ENCODE measurements around the gene CRYBA4. TPM values are rescaled to one million over a fixed set of nuclear protein-coding genes. Genes with fewer than 3 reads are reported as not detected.

The CRYBA4 gene
- total RNA-seq, 1 donor from 2014 or later = not detected

- Mint-ChIP-seq H3K9me3 (no peaks in the 10 kb centered on the region), H3K4me3 (no peak overlapping the region), H3K36me3 (ENCODE audit: low read depth) (no peaks in the 10 kb centered on the region)
Measured at GRCh38 chr22:26619510-26619909, 2.3 kb upstream of the CRYBA4 start.

GRCh38 chr22:26620197-26620596 lies 1.6 kb upstream of the CRYBA4 start:
- H3K4me1 Mint-ChIP-seq = peaks cover 6% of the 10 kb centered on the region
- H3K27ac Mint-ChIP-seq (ENCODE audit: unreplicated experiment) = no peak overlapping the region
- H3K4me3 Mint-ChIP-seq = no peak overlapping the region
- no peaks in the 10 kb centered on the region for H3K36me3 Mint-ChIP-seq (ENCODE audit: low read depth)
- DNase-seq (ENCODE audit: low read depth, low spot score) = no peak
- peaks cover 44% of the 10 kb centered on the region for H3K27me3 Mint-ChIP-seq (ENCODE audit: low read depth)
- no peak for TF ChIP-seq CTCF (conservative IDR thresholded peaks at IDR 0.05)
- H3K9me3 Mint-ChIP-seq = no peaks in the 10 kb centered on the region

More at GRCh38 chr22:26619510-26619909, 2.3 kb upstream of the CRYBA4 start:
- peaks cover 46% of the 10 kb centered on the region for H3K27me3 Mint-ChIP-seq (ENCODE audit: low read depth)
- no peak for TF ChIP-seq CTCF (conservative IDR thresholded peaks at IDR 0.05)
- peaks cover 7% of the 10 kb centered on the region for H3K4me1 Mint-ChIP-seq
- no peak overlapping the region for H3K27ac Mint-ChIP-seq (ENCODE audit: unreplicated experiment)
- DNase-seq (ENCODE audit: low read depth, low spot score) = no peak

GRCh38 chr22:26623984-26624383 lies 2.2 kb downstream of the CRYBA4 start:
- Mint-ChIP-seq H3K4me3 (no peak overlapping the region), H3K27ac (ENCODE audit: unreplicated experiment) (no peak overlapping the region), H3K9me3 (peaks cover 3% of the 10 kb centered on the region), H3K4me1 (no peaks in the 10 kb centered on the region), H3K27me3 (ENCODE audit: low read depth) (peaks cover 32% of the 10 kb centered on the region), H3K36me3 (ENCODE audit: low read depth) (no peaks in the 10 kb centered on the region)
- TF ChIP-seq CTCF (conservative IDR thresholded peaks at IDR 0.05) = no peak
- DNase-seq (ENCODE audit: low read depth, low spot score) = no peak

- H3K4me3 Mint-ChIP-seq = no peak overlapping the region
- no peaks in the 10 kb centered on the region for H3K4me1 Mint-ChIP-seq
- DNase-seq (ENCODE audit: low read depth, low spot score) = no peak
- H3K27ac Mint-ChIP-seq (ENCODE audit: unreplicated experiment) = no peak overlapping the region
- peaks cover 32% of the 10 kb centered on the region for H3K27me3 Mint-ChIP-seq (ENCODE audit: low read depth)
- H3K9me3 Mint-ChIP-seq = peaks cover 3% of the 10 kb centered on the region
- TF ChIP-seq CTCF (conservative IDR thresholded peaks at IDR 0.05) = no peak
- H3K36me3 Mint-ChIP-seq (ENCODE audit: low read depth) = no peaks in the 10 kb centered on the region
Measured at GRCh38 chr22:26624803-26625202, 3.0 kb downstream of the CRYBA4 start.

- H3K9me3 Mint-ChIP-seq = peaks cover 3% of the 10 kb centered on the region
- no peak overlapping the region for H3K4me3 Mint-ChIP-seq
- H3K27me3 Mint-ChIP-seq (ENCODE audit: low read depth) = peaks cover 32% of the 10 kb centered on the region
- DNase-seq (ENCODE audit: low read depth, low spot score) = no peak
- H3K4me1 Mint-ChIP-seq = peaks cover 7% of the 10 kb centered on the region
- no peaks in the 10 kb centered on the region for H3K36me3 Mint-ChIP-seq (ENCODE audit: low read depth)
- H3K27ac Mint-ChIP-seq (ENCODE audit: unreplicated experiment) = no peak overlapping the region
- no peak for TF ChIP-seq CTCF (conservative IDR thresholded peaks at IDR 0.05)
Measured at GRCh38 chr22:26629988-26630761, 8.4 kb downstream of the CRYBA4 start.
